WTC11 (cell line): ENCODE measurements around the gene KAZN. TPM values are rescaled to one million over a fixed set of nuclear protein-coding genes. Genes with fewer than 3 reads are reported as not detected.

ENCODE experiments used
- ATAC-seq: fragments of 200-7000 bp; cut with Tn5 transposase; 2 replicates; pipeline ENCODE4 v1.10.0; 2021; ENCODE audit warnings: mild to moderate bottlenecking, moderate library complexity
- CTCF ChIA-PET: fragments of 300-600 bp; sonication (Branson Sonifier 250); formaldehyde crosslinking; loops from one replicate; lab custom pipeline; 2021; ENCODE audit warnings: antibody characterized with exemption; lab: Charles Lee
- POLR2A ChIA-PET: fragments of 350-600 bp; sonication (Branson Sonifier 250); formaldehyde crosslinking; loops from one replicate; lab custom pipeline; 2021; ENCODE audit warnings: antibody characterized with exemption; lab: Charles Lee
- DNase-seq: peaks from one replicate; pipeline ENCODE4 v3.0.0; 2021; ENCODE audit warnings: low spot score
- H3K27ac Mint-ChIP-seq: 2 replicates; pipeline ENCODE4 v1.8.0; 2021; ENCODE audit warnings: mixed read lengths
- H3K27me3 Mint-ChIP-seq: 2 replicates; pipeline ENCODE4 v1.8.0; 2021; ENCODE audit warnings: low read depth, mild to moderate bottlenecking, moderate library complexity, mixed read lengths
- H3K36me3 Mint-ChIP-seq: 2 replicates; pipeline ENCODE4 v1.8.0; 2021; ENCODE audit warnings: mixed read lengths
- H3K4me1 Mint-ChIP-seq: 2 replicates; pipeline ENCODE4 v1.8.0; 2022; ENCODE audit warnings: mixed read lengths
- H3K4me3 Mint-ChIP-seq: 2 replicates; pipeline ENCODE4 v1.8.0; 2021; ENCODE audit warnings: mild to moderate bottlenecking, moderate library complexity, mixed read lengths
- H3K9me3 Mint-ChIP-seq: 2 replicates; pipeline ENCODE4 v1.8.0; 2021; ENCODE audit warnings: mixed read lengths
- ATF2 ChIP-seq: sonication (generic); formaldehyde crosslinking; IDR thresholded peaks from 2 replicates; pipeline ENCODE4 v1.8.1; 2022; ENCODE audit warnings: low read depth, missing genetic modification reagents, borderline replicate concordance
- CREM ChIP-seq: sonication (generic); formaldehyde crosslinking; IDR thresholded peaks from 2 replicates; pipeline ENCODE4 v1.8.1; 2022; ENCODE audit warnings: mild to moderate bottlenecking, missing genetic modification reagents, moderate library complexity
- E2F1 ChIP-seq: sonication (generic); formaldehyde crosslinking; IDR thresholded peaks from 2 replicates; pipeline ENCODE4 v1.8.0; 2022; ENCODE audit warnings: mild to moderate bottlenecking, missing genetic modification reagents
- ESRRA ChIP-seq: sonication (generic); formaldehyde crosslinking; IDR thresholded peaks from 2 replicates; pipeline ENCODE4 v1.8.1; 2022; ENCODE audit warnings: mild to moderate bottlenecking, missing genetic modification reagents, borderline replicate concordance
- JAZF1 ChIP-seq: fragments of 250-450 bp; sonication (Bioruptor Pico); IDR thresholded peaks from 2 replicates; pipeline ENCODE4 v1.9.0; 2021; ENCODE audit warnings: moderate library complexity, mild to moderate bottlenecking, inconsistent platforms
- JUN ChIP-seq: sonication (generic); formaldehyde crosslinking; IDR thresholded peaks from 2 replicates; pipeline ENCODE4 v1.8.0; 2023; ENCODE audit warnings: mild to moderate bottlenecking, missing genetic modification reagents
- OVOL2 ChIP-seq: fragments of 250-450 bp; sonication (Bioruptor Pico); IDR thresholded peaks from 2 replicates; pipeline ENCODE4 v1.9.0; 2021; ENCODE audit warnings: mild to moderate bottlenecking, borderline replicate concordance
- TCF7 ChIP-seq: sonication (generic); formaldehyde crosslinking; IDR thresholded peaks from 2 replicates; pipeline ENCODE4 v1.8.0; 2022; ENCODE audit warnings: mild to moderate bottlenecking, low read depth, missing genetic modification reagents, moderate library complexity
- TP53 ChIP-seq: sonication (generic); formaldehyde crosslinking; IDR thresholded peaks from 2 replicates; pipeline ENCODE4 v1.8.1; 2023; ENCODE audit warnings: mild to moderate bottlenecking, missing genetic modification reagents
- ZNF138 ChIP-seq: sonication (generic); formaldehyde crosslinking; conservative IDR thresholded peaks from 2 replicates; pipeline ENCODE4 v1.8.1; 2022; ENCODE audit warnings: mild to moderate bottlenecking, moderate library complexity, missing genetic modification reagents
- ZNF232 ChIP-seq: sonication (generic); formaldehyde crosslinking; IDR thresholded peaks from 2 replicates; pipeline ENCODE4 v1.8.0; 2022; ENCODE audit warnings: mild to moderate bottlenecking, missing genetic modification reagents
- ZNF671 ChIP-seq: fragments of 250-450 bp; sonication (Bioruptor Pico); IDR thresholded peaks from 2 replicates; pipeline ENCODE4 v1.8.0; 2021; ENCODE audit warnings: mild to moderate bottlenecking
- total RNA-seq: library from RNA; stranded (reverse); gene quantifications from 3 replicates; pipeline ENCODE4 v1.2.3, GENCODE V29; 2021
- TF ChIP-seq, protein P1 (sequence below): sonication (generic); formaldehyde crosslinking; IDR thresholded peaks from 2 replicates; pipeline ENCODE4 v1.8.1; 2023; ENCODE audit warnings: mild to moderate bottlenecking, missing genetic modification reagents
- TF ChIP-seq, protein P2 (sequence below): fragments of 250-450 bp; sonication (Bioruptor Pico); IDR thresholded peaks from 2 replicates; pipeline ENCODE4 v1.8.0; 2021; ENCODE audit warnings: mild to moderate bottlenecking

Gene KAZN
- total RNA-seq, 1 experiment from 2014 or later: 19.9 TPM

DNA sequence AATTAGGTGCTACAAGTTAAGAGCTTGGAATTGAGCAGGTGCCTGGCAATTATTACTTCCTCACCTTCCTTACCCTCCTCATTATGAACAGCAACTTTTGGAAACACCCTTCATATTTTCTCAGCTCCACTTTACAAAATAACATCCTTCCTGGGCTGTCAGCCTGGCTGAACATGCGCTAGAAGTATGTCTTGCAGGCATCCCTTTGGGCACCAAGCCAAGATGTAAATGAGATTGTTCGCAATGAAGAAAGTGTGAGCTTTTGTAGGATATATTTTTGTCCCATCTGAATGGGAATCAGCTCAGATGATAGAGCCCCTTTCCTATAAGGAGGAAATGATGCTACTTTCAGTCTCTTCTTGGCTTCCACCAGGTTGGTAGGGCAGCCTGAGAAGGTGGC, 245.9 kb downstream of the KAZN start:
- DNase-seq (no peak), ATAC-seq (no peak)
- Mint-ChIP-seq H3K9me3 (peaks cover 42% of the 10 kb centered on the region), H3K4me3 (no peak overlapping the region), H3K27me3 (peaks cover 5% of the 10 kb centered on the region; the same call in 1 of the 2 replicates), H3K27ac (no peak overlapping the region), H3K4me1 (no peaks in the 10 kb centered on the region), H3K36me3 (peaks cover 18% of the 10 kb centered on the region)
- TF ChIP-seq OVOL2 (CRISPR knock-in tag): no peak
- POLR2A ChIA-PET: no interaction called here
- CTCF ChIA-PET: interaction anchor here (0.6 kb wide), 1 partner anchor 55 kb away, joined by 6 read pairs; no protein-coding TSS in a partner anchor

DNA sequence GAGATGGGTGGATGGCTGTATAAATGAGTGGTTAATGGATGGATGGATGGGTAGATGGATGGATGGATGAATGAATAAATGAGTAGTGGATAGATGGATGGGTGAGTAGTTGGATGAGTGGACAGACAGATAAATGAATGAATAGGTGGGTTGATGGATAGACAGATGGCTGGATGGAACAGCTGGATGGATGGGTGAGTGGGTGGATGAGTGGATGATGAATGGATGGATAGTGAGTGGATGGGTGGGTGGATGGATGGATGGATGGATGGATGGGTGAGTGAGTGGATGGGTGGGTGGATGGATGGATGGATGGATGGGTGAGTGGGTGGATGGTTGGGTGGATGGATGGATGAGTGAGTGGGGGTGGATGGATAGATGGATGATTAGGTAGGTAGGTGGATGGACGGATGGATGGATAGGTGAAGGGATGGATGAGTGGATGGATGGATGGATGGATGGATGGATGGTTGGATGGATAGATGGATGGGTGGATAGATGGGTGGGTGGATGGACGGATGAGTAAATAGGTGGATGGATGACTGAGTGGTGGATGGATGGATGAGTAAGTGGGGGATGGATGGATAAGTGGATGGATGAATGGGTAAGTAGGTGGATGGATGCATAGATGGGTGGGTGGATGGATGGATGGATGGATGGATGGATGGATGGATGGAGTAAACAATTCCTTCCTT, 246.6 kb downstream of the KAZN start:
- peaks cover 18% of the 10 kb centered on the region for H3K36me3 Mint-ChIP-seq
- no peak overlapping the region for H3K4me3 Mint-ChIP-seq
- no peak overlapping the region for H3K27ac Mint-ChIP-seq
- peaks cover 5% of the 10 kb centered on the region; the same call in 1 of the 2 replicates for H3K27me3 Mint-ChIP-seq
- CTCF ChIA-PET: interaction anchor here (0.6 kb wide), 1 partner anchor 56 kb away, joined by 6 read pairs; no protein-coding TSS in a partner anchor
- TF ChIP-seq, protein P1, sequence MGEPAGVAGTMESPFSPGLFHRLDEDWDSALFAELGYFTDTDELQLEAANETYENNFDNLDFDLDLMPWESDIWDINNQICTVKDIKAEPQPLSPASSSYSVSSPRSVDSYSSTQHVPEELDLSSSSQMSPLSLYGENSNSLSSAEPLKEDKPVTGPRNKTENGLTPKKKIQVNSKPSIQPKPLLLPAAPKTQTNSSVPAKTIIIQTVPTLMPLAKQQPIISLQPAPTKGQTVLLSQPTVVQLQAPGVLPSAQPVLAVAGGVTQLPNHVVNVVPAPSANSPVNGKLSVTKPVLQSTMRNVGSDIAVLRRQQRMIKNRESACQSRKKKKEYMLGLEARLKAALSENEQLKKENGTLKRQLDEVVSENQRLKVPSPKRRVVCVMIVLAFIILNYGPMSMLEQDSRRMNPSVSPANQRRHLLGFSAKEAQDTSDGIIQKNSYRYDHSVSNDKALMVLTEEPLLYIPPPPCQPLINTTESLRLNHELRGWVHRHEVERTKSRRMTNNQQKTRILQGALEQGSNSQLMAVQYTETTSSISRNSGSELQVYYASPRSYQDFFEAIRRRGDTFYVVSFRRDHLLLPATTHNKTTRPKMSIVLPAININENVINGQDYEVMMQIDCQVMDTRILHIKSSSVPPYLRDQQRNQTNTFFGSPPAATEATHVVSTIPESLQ (CRISPR knock-in tag): no peak
- TF ChIP-seq, protein P2, sequence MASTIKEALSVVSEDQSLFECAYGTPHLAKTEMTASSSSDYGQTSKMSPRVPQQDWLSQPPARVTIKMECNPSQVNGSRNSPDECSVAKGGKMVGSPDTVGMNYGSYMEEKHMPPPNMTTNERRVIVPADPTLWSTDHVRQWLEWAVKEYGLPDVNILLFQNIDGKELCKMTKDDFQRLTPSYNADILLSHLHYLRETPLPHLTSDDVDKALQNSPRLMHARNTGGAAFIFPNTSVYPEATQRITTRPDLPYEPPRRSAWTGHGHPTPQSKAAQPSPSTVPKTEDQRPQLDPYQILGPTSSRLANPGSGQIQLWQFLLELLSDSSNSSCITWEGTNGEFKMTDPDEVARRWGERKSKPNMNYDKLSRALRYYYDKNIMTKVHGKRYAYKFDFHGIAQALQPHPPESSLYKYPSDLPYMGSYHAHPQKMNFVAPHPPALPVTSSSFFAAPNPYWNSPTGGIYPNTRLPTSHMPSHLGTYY (CRISPR knock-in tag): no peak
- TF ChIP-seq ZNF232 (no peak), JAZF1 (CRISPR knock-in tag) (no peak), TCF7 (CRISPR knock-in tag) (no peak), TP53 (CRISPR knock-in tag) (no peak), JUN (no peak), ZNF671 (CRISPR knock-in tag) (no peak)
- POLR2A ChIA-PET: no interaction called here
- H3K4me1 Mint-ChIP-seq: no peaks in the 10 kb centered on the region
- ATAC-seq (no peak), DNase-seq (no peak)
- H3K9me3 Mint-ChIP-seq: peaks cover 42% of the 10 kb centered on the region

GRCh38 chr1:14845851-14846250, 247.4 kb downstream of the KAZN start:
- DNase-seq (no peak), ATAC-seq (no peak)
- H3K9me3 Mint-ChIP-seq: peaks cover 37% of the 10 kb centered on the region
- peaks cover 14% of the 10 kb centered on the region for H3K36me3 Mint-ChIP-seq
- no peaks in the 10 kb centered on the region for H3K4me1 Mint-ChIP-seq
- no peak overlapping the region for H3K4me3 Mint-ChIP-seq
- POLR2A ChIA-PET: no interaction called here
- TF ChIP-seq ATF2 (CRISPR knock-in tag): no peak
- TF ChIP-seq CREM: no peak
- TF ChIP-seq ESRRA (CRISPR knock-in tag): no peak
- TF ChIP-seq E2F1 (CRISPR knock-in tag): no peak
- no peak for TF ChIP-seq TP53 (CRISPR knock-in tag)
- TF ChIP-seq ZNF138 (CRISPR knock-in tag): no peak
- H3K27me3 Mint-ChIP-seq: peaks cover 4% of the 10 kb centered on the region; the same call in 1 of the 2 replicates
- CTCF ChIA-PET: interaction anchor here (0.6 kb wide), 1 partner anchor 84 kb away, joined by 3 read pairs; no protein-coding TSS in a partner anchor
- no peak overlapping the region for H3K27ac Mint-ChIP-seq
